Parathyroid adenoma (tissue), 2 donors: ENCODE data around the gene KAZN.

Experiments
- H2AFZ ChIP-seq: fragments of 300-600 bp; sonication (generic); one replicate; pipeline ENCODE4 v1.7.0; 2017; ENCODE audit warnings: antibody characterized with exemption, mild to moderate bottlenecking
- H3K27ac ChIP-seq: fragments of 300-600 bp; sonication (generic); one replicate; pipeline ENCODE4 v1.7.0; 2017
- H3K27me3 ChIP-seq: fragments of 300-600 bp; sonication (generic); one replicate; pipeline ENCODE4 v1.7.0; 2017; ENCODE audit warnings: low read length; ENCODE audit not compliant: control insufficient read depth, insufficient read depth
- H3K36me3 ChIP-seq: fragments of 300-600 bp; sonication (generic); one replicate; pipeline ENCODE4 v1.7.0; 2017; ENCODE audit warnings: low read length; ENCODE audit not compliant: control insufficient read depth, insufficient read depth
- H3K4me1 ChIP-seq: fragments of 300-600 bp; sonication (generic); one replicate; pipeline ENCODE4 v1.7.0; 2017; ENCODE audit warnings: control low read depth
- H3K4me2 ChIP-seq: fragments of 300-600 bp; sonication (generic); one replicate; pipeline ENCODE4 v1.7.0; 2017; ENCODE audit warnings: low read length
- H3K4me3 ChIP-seq: fragments of 300-600 bp; sonication (generic); one replicate; pipeline ENCODE4 v1.7.0; 2017; ENCODE audit warnings: low read depth, low read length
- H3K79me2 ChIP-seq: fragments of 300-600 bp; sonication (generic); one replicate; pipeline ENCODE4 v1.7.0; 2017; ENCODE audit warnings: control low read depth
- H3K9ac ChIP-seq: fragments of 300-600 bp; sonication (generic); one replicate; pipeline ENCODE4 v1.7.0; 2017; ENCODE audit warnings: mild to moderate bottlenecking
- H3K9me3 ChIP-seq: fragments of 300-600 bp; sonication (generic); one replicate; pipeline ENCODE4 v1.7.0; 2017; ENCODE audit warnings: low read length; ENCODE audit not compliant: control insufficient read depth
- CTCF ChIP-seq: fragments of 300-600 bp; sonication (generic); IDR thresholded peaks from one replicate; pipeline ENCODE4 v1.7.0; 2017; ENCODE audit warnings: antibody characterized with exemption, mild to moderate bottlenecking
- donor health status: primary hyperparathyroidism.

Gene KAZN

DNA sequence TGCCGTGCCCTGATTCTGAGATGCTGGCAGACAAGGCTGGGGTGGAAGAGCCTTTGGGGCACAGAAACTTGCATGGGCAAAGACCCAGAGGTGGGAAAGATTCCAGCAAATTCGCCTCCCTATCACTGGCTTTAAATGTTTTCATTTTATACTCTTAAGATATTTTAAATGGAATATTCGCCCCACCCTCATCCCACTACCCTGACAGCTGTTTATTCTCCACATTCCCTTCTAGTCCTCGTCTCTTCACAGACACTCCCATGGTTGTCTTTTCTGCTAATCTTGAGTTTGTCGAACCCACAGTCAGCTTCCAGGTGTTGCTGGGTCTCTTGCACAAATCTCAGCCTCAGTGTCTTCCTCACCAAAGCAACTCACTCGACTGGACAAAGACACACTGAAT is 245.0 kb downstream of the KAZN start:
- H3K27ac ChIP-seq: no peak overlapping the region
- H3K4me2 ChIP-seq: no peak overlapping the region
- H3K9ac ChIP-seq: no peak overlapping the region
- no peak for TF ChIP-seq CTCF
- no peaks in the 10 kb centered on the region for H3K27me3 ChIP-seq
- no peak overlapping the region for H3K4me3 ChIP-seq
- H3K9me3 ChIP-seq: no peaks in the 10 kb centered on the region
- no peak overlapping the region for H2AFZ ChIP-seq
- H3K79me2 ChIP-seq: no peaks in the 10 kb centered on the region
- no peaks in the 10 kb centered on the region for H3K36me3 ChIP-seq
- H3K4me1 ChIP-seq: no peaks in the 10 kb centered on the region

GRCh38 chr1:14844356-14844755 is 245.9 kb downstream of the KAZN start:
- no peak for TF ChIP-seq CTCF
- Histone ChIP-seq H3K4me3 (no peak overlapping the region), H3K4me2 (no peak overlapping the region)

GRCh38 chr1:14844923-14845617 is 246.6 kb downstream of the KAZN start:
- H3K4me3 ChIP-seq: no peak overlapping the region
- H3K27ac ChIP-seq: no peak overlapping the region
- H3K36me3 ChIP-seq: no peaks in the 10 kb centered on the region
- H3K9ac ChIP-seq: no peak overlapping the region
- TF ChIP-seq CTCF: no peak
- no peaks in the 10 kb centered on the region for H3K27me3 ChIP-seq
- no peaks in the 10 kb centered on the region for H3K79me2 ChIP-seq
- no peaks in the 10 kb centered on the region for H3K4me1 ChIP-seq
- no peaks in the 10 kb centered on the region for H3K9me3 ChIP-seq
- H2AFZ ChIP-seq: no peak overlapping the region
- H3K4me2 ChIP-seq: no peak overlapping the region

More at GRCh38 chr1:14844356-14844755, 245.9 kb downstream of the KAZN start:
- Histone ChIP-seq H3K4me1 (no peaks in the 10 kb centered on the region), H3K27ac (no peak overlapping the region), H3K9me3 (no peaks in the 10 kb centered on the region), H3K9ac (no peak overlapping the region), H3K27me3 (no peaks in the 10 kb centered on the region), H3K36me3 (no peaks in the 10 kb centered on the region), H2AFZ (no peak overlapping the region), H3K79me2 (no peaks in the 10 kb centered on the region)

DNA sequence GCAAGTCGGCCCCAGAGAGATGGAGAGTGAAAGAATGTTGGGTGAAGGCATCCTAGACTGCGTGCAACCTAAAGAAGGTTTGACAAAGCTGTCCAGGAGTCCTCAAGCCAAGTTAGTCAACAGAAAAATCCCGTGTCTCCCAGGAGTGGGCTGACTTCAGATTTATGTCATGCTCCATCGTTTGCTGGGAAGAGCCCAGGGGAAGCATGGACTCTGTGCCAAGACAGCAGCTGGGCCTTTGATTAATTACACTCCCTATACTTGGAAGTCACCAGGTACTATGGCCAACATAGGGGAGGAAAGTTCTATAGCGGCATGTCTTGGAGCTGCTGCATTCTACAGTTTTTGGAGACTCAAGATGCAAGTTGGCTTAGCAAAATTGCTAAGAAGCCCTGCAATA is 247.4 kb downstream of the KAZN start:
- H3K9me3 ChIP-seq: no peaks in the 10 kb centered on the region
- H3K79me2 ChIP-seq: no peaks in the 10 kb centered on the region

More for the DNA sequence above, 247.4 kb downstream of the KAZN start:
- H2AFZ ChIP-seq: no peak overlapping the region
- no peaks in the 10 kb centered on the region for H3K36me3 ChIP-seq
- no peaks in the 10 kb centered on the region for H3K27me3 ChIP-seq
- H3K27ac ChIP-seq: no peak overlapping the region
- no peak overlapping the region for H3K4me3 ChIP-seq
- TF ChIP-seq CTCF: no peak
- H3K4me2 ChIP-seq: no peak overlapping the region
- H3K4me1 ChIP-seq: no peaks in the 10 kb centered on the region
- no peak overlapping the region for H3K9ac ChIP-seq
